Coronary artery (tissue), 2 donors: ENCODE measurements around the gene MOV10L1.

ENCODE experiments used
- DNase-seq: peaks from one replicate; pipeline ENCODE4 v3.0.0-alpha.2; 2017; ENCODE audit warnings: low spot score
- H3K27ac ChIP-seq, 2 donors: fragments of 200-600 bp; sonication (generic); one replicate each; pipeline ENCODE4 v1.5.1; 2016 to 2019
- H3K4me3 ChIP-seq: fragments of 200-600 bp; sonication (generic); 2 replicates; pipeline ENCODE4 v1.5.1; 2016; ENCODE audit warnings: mild to moderate bottlenecking, moderate library complexity
- CTCF ChIP-seq: fragments of 200-600 bp; sonication (generic); IDR thresholded peaks from one replicate; pipeline ENCODE4 v1.5.1; 2019; ENCODE audit warnings: antibody characterized with exemption

MOV10L1 gene

GRCh38 chr22:50179937-50180726 is 90.3 kb downstream of the MOV10L1 start:
- no peak for DNase-seq
- H3K4me3 ChIP-seq = no peak overlapping the region
- TF ChIP-seq CTCF = no peak
- H3K27ac ChIP-seq = no peak overlapping the region

- DNase-seq = no peak
Measured at GRCh38 chr22:50180727-50181521, 91.1 kb downstream of the MOV10L1 start.

GRCh38 chr22:50182176-50183081 is 92.6 kb downstream of the MOV10L1 start:
- TF ChIP-seq CTCF = no peak
- H3K27ac ChIP-seq = no peak overlapping the region
- no peak for DNase-seq

More at GRCh38 chr22:50180727-50181521, 91.1 kb downstream of the MOV10L1 start:
- no peak overlapping the region for H3K27ac ChIP-seq
- TF ChIP-seq CTCF = no peak
- H3K4me3 ChIP-seq = no peak overlapping the region

DNA sequence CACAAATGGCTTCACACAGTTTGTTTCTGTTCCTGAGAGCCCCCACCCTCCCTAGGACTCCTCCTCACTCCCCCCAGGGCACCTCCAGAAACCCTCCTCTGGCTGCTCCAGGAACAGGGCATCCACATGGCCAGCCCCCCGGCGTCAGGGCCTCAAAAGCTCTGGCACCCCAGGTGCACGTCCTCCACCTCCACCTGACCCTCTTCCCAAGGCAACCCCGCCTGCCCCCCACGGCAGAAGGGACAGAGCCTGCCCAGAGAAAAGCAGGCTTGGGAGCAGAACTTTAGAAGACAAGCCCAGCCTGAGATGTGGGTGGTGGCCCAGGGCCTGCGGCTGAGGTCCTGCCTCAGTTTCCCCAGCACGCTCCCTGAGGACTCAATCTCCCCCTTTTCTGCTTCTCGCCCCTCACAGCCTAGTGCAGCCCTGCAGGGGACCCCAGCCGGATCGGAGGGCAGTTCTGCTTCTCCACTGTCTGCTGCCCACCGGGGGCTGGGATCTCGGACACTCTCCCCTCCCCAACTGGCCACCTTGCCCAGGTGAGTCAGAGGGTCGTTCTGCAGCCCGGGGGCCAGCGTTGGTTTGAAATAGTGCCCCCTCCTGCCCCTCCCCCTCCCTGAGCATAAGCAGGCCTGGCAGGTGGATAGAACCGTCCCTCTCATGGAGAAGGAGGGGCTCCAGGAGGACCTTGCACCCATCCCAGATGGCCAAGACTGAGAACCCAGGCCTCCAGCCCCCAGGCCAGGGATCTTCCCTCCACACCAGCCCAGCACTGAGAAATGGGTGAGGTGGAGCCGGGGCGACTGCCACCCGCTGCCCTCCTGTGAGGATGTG is 93.5 kb downstream of the MOV10L1 start:
- H3K27ac ChIP-seq = no peak overlapping the region
- no peak for TF ChIP-seq CTCF
- DNase-seq = no peak
- H3K4me3 ChIP-seq = no peak overlapping the region

More at GRCh38 chr22:50182176-50183081, 92.6 kb downstream of the MOV10L1 start:
- H3K4me3 ChIP-seq = no peak overlapping the region

- no peak for DNase-seq
- no peak overlapping the region for H3K27ac ChIP-seq
- TF ChIP-seq CTCF = no peak
- peak overlapping the region; percentile 84 for H3K4me3 ChIP-seq
Measured at GRCh38 chr22:50184004-50184901, 94.4 kb downstream of the MOV10L1 start.
